Measurements from ENCODE around the gene CRK.
"Not testable (repeated sequence)": the region's sequence is repeated elsewhere in the genome, so short reads cannot be mapped to it uniquely, and the experiment has no call there.

Gene CRK

DNA sequence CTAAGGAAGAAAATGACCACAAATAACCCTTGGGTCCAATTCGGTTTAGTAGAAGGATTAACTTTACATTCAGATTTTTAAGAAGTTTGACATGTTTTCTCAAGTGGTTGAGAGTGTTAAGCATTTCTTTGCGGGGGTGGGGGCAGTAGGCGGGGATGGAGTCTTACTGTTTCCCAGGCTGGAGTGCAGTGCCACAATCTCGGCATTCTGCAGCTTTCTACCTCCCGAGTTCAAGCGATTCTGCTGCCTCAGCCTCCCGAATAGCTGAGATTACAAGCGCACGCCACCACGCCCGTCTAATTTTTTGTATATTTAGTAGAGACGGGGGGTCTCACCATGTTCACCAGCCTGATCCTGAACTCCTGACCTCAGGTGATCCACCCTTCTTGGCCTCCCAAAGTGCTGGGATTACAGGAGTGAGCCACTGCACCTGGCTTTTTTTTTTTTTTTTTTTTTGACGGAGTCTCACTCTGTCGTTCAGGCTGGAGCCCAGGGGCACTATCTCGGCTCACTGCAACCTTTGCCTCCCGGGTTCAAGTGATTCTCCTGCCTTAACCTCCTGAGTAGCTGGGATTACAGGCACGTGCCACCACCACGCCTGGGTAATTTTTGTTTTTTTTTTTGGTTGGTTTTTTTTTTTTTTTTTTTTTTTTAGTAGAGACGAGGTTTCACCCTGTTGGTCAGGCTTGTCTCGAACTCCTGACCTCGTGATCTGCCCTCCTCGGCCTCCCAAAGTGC is 68.4 kb downstream of the CRK start:
- DNase-seq (ENCODE audit: low read depth, low spot score): not testable (repeated sequence)

DNA sequence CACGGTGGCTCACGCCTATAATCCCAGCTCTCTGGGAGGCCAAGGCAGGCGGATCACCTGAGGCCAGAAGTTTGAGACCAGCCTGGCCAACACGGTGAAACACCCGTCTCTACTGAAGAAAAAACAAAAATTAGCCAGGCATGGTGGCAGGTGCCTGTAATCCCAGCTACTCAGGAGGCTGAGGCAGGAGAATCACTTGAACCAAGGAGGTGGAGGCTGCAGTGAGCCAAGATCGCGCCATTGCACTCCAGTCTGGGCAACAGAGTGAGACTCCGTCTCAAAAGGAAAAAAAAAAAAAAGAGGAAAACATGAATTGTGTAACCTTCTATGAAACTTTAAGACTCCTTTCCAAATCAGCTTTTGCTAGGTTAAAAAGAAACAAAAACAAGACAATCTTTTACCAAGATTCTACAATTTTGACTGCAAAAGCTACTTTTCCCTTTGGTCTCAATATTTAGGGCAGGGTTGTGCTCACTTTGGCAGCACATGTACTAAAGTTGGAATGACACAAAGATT is 69.3 kb downstream of the CRK start:
- not testable (repeated sequence) for DNase-seq (ENCODE audit: low read depth, low spot score)

DNA sequence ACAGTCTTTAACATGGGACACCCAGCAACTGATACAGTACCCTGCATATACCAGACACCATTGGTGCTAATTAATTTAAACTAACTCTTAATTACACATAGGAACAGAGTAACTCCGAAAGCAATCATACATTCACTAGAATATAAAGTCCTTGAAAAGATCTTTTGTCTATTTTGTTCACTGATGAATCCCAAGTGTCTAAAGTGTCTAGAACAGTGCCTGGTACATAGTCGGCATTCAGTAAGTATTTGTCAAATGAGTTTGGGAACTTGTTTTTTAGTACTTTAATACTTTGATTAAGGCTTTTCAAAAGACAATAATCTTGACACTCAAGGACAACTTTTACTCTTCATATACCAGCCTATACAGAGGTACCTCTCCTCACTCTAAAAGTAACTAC is 69.8 kb downstream of the CRK start:
- DNase-seq (ENCODE audit: low read depth, low spot score): no peak

DNA sequence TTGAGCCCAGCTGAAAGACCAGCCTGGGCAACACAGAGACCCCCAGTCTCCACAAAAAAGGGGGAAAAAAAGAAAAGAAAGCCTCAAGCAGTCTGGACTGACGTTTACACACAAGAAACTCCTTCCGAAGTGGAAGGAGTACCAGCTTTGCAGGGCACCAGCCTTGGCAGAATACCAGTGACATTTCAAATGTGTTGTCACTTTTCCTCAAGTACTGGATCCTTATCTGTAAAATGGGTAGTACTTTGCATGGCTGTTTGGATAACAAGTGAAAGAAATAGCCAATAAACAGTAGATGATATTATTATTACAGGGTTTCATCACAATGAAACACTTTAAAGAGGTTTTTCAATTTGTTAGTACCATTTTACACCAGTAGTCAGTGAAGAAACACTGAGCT is 70.2 kb downstream of the CRK start:
- DNase-seq (ENCODE audit: low read depth, low spot score): no peak

DNA sequence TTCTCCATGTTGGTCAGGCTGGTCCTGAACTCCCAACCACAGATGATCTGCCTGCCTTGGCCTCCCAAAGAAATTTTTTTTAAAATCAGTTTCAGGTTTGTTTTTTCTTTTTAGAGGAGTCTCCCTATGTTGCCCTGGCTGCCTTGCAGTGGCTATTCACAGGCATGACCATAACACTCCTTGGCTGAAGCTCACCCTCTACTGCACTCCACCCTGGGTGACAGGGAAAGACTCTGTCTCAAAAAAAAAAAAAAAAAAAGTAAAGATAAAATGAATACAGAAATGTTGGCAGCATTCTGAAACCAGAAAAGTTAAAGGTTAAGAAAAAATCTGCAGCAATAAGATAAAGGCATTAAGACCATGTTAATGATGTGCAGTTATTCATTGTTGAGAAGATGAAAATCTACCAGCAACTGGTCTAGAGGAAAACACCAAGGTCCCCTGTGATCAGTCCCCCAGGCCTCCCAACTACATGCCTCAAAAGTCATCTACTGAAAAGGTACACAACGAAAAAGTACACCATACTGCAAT is 71.1 kb downstream of the CRK start:
- no peak for DNase-seq (ENCODE audit: low read depth, low spot score)

DNA sequence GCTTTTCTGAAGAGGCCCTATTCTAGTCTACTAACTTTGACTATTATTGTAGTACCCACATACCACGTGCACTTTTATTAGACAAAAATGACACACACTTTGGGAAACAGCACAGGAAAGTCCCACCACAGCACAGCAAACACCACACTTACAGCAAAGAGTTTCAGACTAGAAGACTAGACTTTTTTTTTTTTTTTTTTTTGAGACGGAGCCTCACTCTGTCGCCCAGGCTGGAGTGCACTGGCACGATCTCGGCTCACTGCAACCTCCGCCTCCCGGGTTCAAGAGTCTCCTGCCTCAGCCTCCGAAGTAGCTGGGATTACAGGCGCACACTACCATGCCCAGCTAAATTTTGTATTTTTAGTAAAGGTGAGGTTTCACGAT is 76.1 kb downstream of the CRK start:
- DNase-seq (ENCODE audit: low read depth, low spot score): no peak

- no peak for DNase-seq (ENCODE audit: low read depth, low spot score)
Observed at GRCh38 chr17:1379208-1379929, 76.7 kb downstream of the CRK start.

DNA sequence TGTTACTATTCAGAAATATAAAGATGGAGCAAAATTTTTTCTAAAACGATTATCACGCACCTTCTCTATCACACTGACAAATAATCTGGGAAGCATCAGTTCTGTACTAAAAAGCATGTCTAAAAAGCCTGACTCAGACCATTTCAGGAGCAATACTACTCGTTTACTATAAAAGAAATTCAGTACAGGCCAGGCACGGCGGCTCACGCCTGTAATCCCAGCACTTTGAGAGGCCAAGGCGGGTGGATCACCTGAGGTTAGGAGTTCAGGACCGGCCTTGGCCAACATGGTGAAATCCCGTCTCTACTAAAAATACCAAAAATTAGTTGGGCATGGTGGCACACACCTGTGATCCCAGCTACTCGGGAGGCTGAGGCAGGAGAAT is 77.6 kb downstream of the CRK start:
- not testable (repeated sequence) for DNase-seq (ENCODE audit: low read depth, low spot score)

GRCh38 chr17:1377334-1377733 is 78.7 kb downstream of the CRK start:
- no peak for DNase-seq (ENCODE audit: low read depth, low spot score)

GRCh38 chr17:1376061-1376460 is 80.0 kb downstream of the CRK start:
- no peak for DNase-seq (ENCODE audit: low read depth, low spot score)

DNA sequence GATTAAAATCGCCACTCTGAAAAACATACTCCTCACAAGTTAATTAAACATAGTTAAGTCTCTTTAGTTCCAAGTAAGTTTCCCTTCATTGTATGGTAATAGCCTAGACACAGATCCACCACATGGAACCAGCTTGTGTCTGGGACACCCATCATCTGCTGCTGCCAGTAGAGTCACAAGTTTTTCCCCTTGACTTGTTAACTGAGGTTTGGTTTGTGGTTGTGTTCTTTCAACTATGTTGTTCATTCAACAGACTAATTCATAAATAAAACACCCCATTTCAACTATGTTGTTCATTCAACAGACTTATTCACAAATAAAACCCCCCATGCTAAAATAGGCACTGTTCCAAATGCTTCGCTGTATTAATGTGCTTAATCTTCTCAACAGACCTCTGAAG is 80.4 kb downstream of the CRK start:
- peak; percentile 57 for DNase-seq (ENCODE audit: low read depth, low spot score)

DNA sequence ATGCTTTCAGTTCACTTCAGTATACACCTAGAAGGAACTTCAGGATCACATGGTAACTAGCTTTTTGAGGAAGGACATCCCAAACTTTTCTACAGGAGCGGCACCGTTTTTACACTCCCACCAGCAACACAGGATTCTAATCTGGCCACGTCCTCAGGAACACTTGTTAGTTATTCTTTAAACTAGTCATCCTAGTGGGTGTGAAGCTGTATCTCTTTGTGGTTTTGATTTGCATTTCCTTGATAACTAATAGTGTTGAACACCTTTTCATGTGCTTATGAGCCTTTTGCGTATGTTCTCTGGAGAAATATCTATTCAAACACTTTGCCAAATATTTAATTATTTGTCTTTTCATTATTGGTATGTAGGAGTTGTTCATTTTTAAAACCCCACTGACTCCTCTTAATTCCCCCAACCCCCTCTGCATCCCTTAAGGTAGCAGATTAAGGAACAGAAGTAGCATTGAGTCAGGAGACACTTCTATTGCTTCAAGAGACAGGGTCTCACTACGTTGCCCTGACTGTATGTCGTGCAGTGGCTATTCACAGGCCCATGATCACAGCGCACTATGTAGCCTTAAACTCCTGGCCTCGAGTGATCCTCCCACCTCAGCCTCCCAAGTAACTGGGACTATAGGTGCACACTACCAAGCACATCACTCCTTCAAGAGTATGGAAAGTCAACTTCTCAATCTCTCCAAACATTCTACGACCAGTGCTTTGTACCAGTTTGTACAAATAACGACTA is 81.4 kb downstream of the CRK start:
- no peak for DNase-seq (ENCODE audit: low read depth, low spot score)

DNA sequence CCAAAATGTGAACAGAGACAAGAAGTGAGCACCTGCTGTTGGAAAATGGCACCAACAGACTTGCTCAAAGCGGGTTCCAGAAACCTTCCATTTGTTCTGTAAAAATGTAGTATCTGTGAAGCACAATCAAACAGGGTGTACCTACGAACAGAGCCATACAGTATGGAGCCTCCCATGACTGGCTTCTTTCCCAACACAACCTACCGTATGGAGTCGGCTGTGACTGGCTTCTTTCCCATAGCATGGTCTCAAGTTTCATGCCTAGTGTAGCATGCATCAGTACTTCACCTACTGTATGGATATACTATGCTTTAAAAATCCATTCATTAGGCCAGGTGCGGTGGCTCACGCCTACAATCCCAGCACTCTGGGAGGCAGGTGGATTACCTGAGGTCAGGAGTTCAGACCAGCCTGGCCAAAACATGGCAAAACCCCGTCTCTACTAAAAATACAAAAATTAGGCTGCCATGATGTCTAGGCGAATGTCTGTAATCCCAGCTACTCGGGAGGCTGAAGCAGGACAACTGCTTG is 82.3 kb downstream of the CRK start:
- DNase-seq (ENCODE audit: low read depth, low spot score): no peak

DNA sequence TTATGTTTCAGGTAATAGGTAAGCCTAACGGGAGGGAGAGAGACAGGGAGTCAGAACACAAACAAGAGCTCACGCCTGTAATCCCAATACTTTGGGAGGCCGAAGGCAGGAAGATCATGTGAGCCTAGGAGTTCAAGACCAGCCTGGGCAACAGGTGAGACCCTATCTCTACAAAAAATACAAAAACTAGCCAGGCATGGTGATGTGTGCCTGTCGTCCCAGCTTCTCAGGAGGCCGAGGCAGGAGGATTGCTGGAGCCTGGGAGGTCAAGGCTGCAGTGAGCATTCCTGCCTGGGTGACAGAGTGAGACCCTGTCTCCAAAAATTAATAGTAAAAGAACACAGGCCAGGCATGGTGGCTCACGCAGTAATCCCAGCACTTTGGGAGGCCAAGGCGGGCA is 83.4 kb downstream of the CRK start:
- no peak for DNase-seq (ENCODE audit: low read depth, low spot score)

- no peak for DNase-seq (ENCODE audit: low read depth, low spot score)
Observed at GRCh38 chr17:1371893-1372590, 84.0 kb downstream of the CRK start.
